H1 (cell line): ENCODE data around the gene VAV2. TPM values are rescaled to one million over a fixed set of nuclear protein-coding genes. Genes with fewer than 3 reads are reported as not detected.
A peak's percentile ranks its signal among the peaks of the same experiment; 100 is the strongest.

Experiments
- CTCF ChIA-PET: fragments of 300-600 bp; sonication (Branson Sonifier 250); formaldehyde crosslinking; loops from one replicate; lab custom pipeline; 2021; ENCODE audit not compliant: partially characterized antibody; lab: Charles Lee
- POLR2A ChIA-PET: fragments of 300-600 bp; sonication (Branson Sonifier 250); formaldehyde crosslinking; loops from one replicate; lab custom pipeline; 2021; ENCODE audit warnings: inconsistent platforms; ENCODE audit not compliant: partially characterized antibody; lab: Charles Lee
- DNase-seq, 2 experiments: peaks; one replicate each; pipeline versions ENCODE4 v3.0.0 to v3.0.0-alpha.2; 2010 to 2022; ENCODE audit warnings: low spot score in 2 of 2, low read depth in 1 of 2, mixed read lengths in 1 of 2
- FAIRE-seq: peaks from 2 replicates; lab custom pipeline; 2011; peaks lifted over from hg19 to GRCh38; lab: Jason Lieb, UNC
- H2AFZ ChIP-seq: 2 replicates; pipeline ENCODE4 v1.8.1; 2012; ENCODE audit warnings: low read length, inconsistent platforms
- H2AK5ac ChIP-seq: 2 replicates; pipeline ENCODE4 v1.6.1; 2013; ENCODE audit warnings: low read depth, low read length
- H2BK120ac ChIP-seq: replicated peaks from 2 replicates; pipeline ENCODE3; 2013; ENCODE audit warnings: low read depth, low read length, inconsistent platforms
- H2BK12ac ChIP-seq: 2 replicates; pipeline ENCODE4 v1.6.1; 2013; ENCODE audit warnings: low read depth, low read length
- H2BK15ac ChIP-seq: 2 replicates; pipeline ENCODE4 v1.6.1; 2013; ENCODE audit warnings: low read length
- H2BK20ac ChIP-seq: 2 replicates; pipeline ENCODE4 v1.6.1; 2013; ENCODE audit warnings: low read length
- H2BK5ac ChIP-seq: 2 replicates; pipeline ENCODE4 v1.6.1; 2013; ENCODE audit warnings: low read depth, low read length
- H3K14ac ChIP-seq: 2 replicates; pipeline ENCODE4 v1.6.1; 2013; ENCODE audit warnings: inconsistent platforms; ENCODE audit not compliant: insufficient read length
- H3K18ac ChIP-seq: 2 replicates; pipeline ENCODE4 v1.6.1; 2013; ENCODE audit warnings: low read length; ENCODE audit errors: extremely low read depth
- H3K23ac ChIP-seq: 2 replicates; pipeline ENCODE4 v1.6.1; 2013; ENCODE audit warnings: inconsistent platforms; ENCODE audit not compliant: insufficient read length
- H3K23me2 ChIP-seq: 2 replicates; pipeline ENCODE4 v1.6.1; 2013; ENCODE audit warnings: low read depth, low read length
- H3K27ac ChIP-seq: 2 replicates; pipeline ENCODE4 v1.6.1; 2011; ENCODE audit warnings: low read depth, low read length, inconsistent platforms
- H3K27me3 ChIP-seq, 4 experiments: replicated peaks in 1 of 4; 1 replicate in 1 of 4; 2 replicates in 3 of 4; pipeline versions ENCODE4 v1.6.1 to v1.8.1; 2011 to 2013; ENCODE audit warnings: low read length in 3 of 4, mild to moderate bottlenecking in 3 of 4, inconsistent platforms in 2 of 4, mixed read lengths in 2 of 4, moderate library complexity in 1 of 4; ENCODE audit not compliant: control insufficient read depth in 3 of 4, insufficient read depth in 3 of 4; ENCODE audit errors: extremely low read depth in 1 of 4
- H3K36me3 ChIP-seq, 4 experiments: 2 replicates each; pipeline versions ENCODE4 v1.6.1 to v1.8.1; 2011 to 2013; ENCODE audit warnings: mild to moderate bottlenecking in 4 of 4, low read length in 3 of 4, moderate library complexity in 2 of 4, control low read depth in 1 of 4, inconsistent platforms in 1 of 4; ENCODE audit not compliant: insufficient read depth in 4 of 4, control insufficient read depth in 2 of 4
- H3K4ac ChIP-seq: replicated peaks from 2 replicates; pipeline ENCODE3; 2013; ENCODE audit warnings: low read length, low read depth, mixed read lengths, inconsistent platforms; ENCODE audit not compliant: insufficient read length
- H3K4me1 ChIP-seq, 4 experiments: replicated peaks in 1 of 4; 1 replicate in 1 of 4; 2 replicates in 3 of 4; pipeline versions ENCODE4 v1.6.1 to v1.8.1; 2011 to 2013; ENCODE audit warnings: low read length in 3 of 4, inconsistent platforms in 2 of 4, mixed read lengths in 1 of 4; ENCODE audit not compliant: insufficient read depth in 4 of 4, control insufficient read depth in 3 of 4
- H3K4me2 ChIP-seq, 2 experiments: 2 replicates each; pipeline versions ENCODE4 v1.6.1 to v1.8.1; 2011 to 2013; ENCODE audit warnings: low read depth in 2 of 2, low read length in 2 of 2, control low read depth in 1 of 2, inconsistent platforms in 1 of 2, mild to moderate bottlenecking in 1 of 2; ENCODE audit not compliant: insufficient read depth in 1 of 2
- H3K4me3 ChIP-seq, 4 experiments: fragments of 200-600, 300-600 bp in 1 of 4; sonication (generic), shearing (Covaris generic), sonication (Bioruptor Twin) in 1 of 4; 2 replicates each; pipeline versions ENCODE4 v1.5.1 to v1.8.1; 2011 to 2016; ENCODE audit warnings: low read length in 4 of 4, low read depth in 3 of 4, control low read depth in 2 of 4, inconsistent platforms in 2 of 4, mild to moderate bottlenecking in 2 of 4, mixed read lengths in 1 of 4, moderate library complexity in 1 of 4; ENCODE audit not compliant: insufficient read depth in 2 of 4; ENCODE audit errors: extremely low read depth in 1 of 4
- H3K56ac ChIP-seq: replicated peaks from 2 replicates; pipeline ENCODE3; 2013; ENCODE audit warnings: low read depth, mild to moderate bottlenecking, mixed read lengths, low read length, inconsistent platforms; ENCODE audit not compliant: insufficient read length
- H3K79me1 ChIP-seq: 2 replicates; pipeline ENCODE4 v1.6.1; 2013; ENCODE audit warnings: low read depth, low read length, control low read depth
- H3K79me2 ChIP-seq, 2 experiments: 2 replicates each; pipeline versions ENCODE4 v1.6.1 to v1.8.1; 2012 to 2013; ENCODE audit warnings: low read length in 2 of 2, mild to moderate bottlenecking in 2 of 2, inconsistent platforms in 1 of 2; ENCODE audit not compliant: insufficient read depth in 2 of 2, control insufficient read depth in 1 of 2
- H3K9ac ChIP-seq, 4 experiments: replicated peaks in 1 of 4; 1 replicate in 1 of 4; 2 replicates in 3 of 4; pipeline versions ENCODE4 v1.6.1 to v1.8.1; 2011 to 2013; ENCODE audit warnings: low read depth in 3 of 4, low read length in 3 of 4, control low read depth in 2 of 4, mild to moderate bottlenecking in 2 of 4, moderate library complexity in 2 of 4, inconsistent platforms in 1 of 4; ENCODE audit errors: extremely low read depth in 1 of 4
- H3K9me3 ChIP-seq, 2 experiments: 2 replicates each; pipeline versions ENCODE4 v1.6.1 to v1.8.1; 2012 to 2013; ENCODE audit warnings: mild to moderate bottlenecking in 2 of 2, moderate library complexity in 2 of 2, control low read depth in 1 of 2, inconsistent platforms in 1 of 2, low read depth in 1 of 2, low read length in 1 of 2, mixed read lengths in 1 of 2; ENCODE audit not compliant: insufficient read depth in 2 of 2
- H4K20me1 ChIP-seq, 2 experiments: replicated peaks in 1 of 2; 2 replicates each; pipeline versions ENCODE3 to v1.8.1; 2011 to 2013; ENCODE audit warnings: inconsistent platforms in 2 of 2, low read length in 2 of 2, mild to moderate bottlenecking in 1 of 2; ENCODE audit not compliant: insufficient read depth in 2 of 2, control insufficient read depth in 1 of 2
- H4K5ac ChIP-seq: 2 replicates; pipeline ENCODE4 v1.6.1; 2013; ENCODE audit warnings: low read length, low read depth, mixed read lengths, inconsistent platforms; ENCODE audit not compliant: insufficient read length
- H4K8ac ChIP-seq: 2 replicates; pipeline ENCODE4 v1.8.0; 2013; ENCODE audit warnings: mild to moderate bottlenecking, moderate library complexity, low read length, inconsistent platforms; ENCODE audit not compliant: insufficient read depth; ENCODE audit errors: extremely low read depth
- H4K91ac ChIP-seq: replicated peaks from 2 replicates; pipeline ENCODE3; 2013; ENCODE audit warnings: low read length, mixed read lengths, inconsistent platforms; ENCODE audit not compliant: insufficient read length
- SAP30 ChIP-seq: fragments of 300-600 bp; sonication (generic); IDR thresholded peaks from 2 replicates; pipeline ENCODE4 v1.7.1; 2012; ENCODE audit warnings: low read length, moderate library complexity, mild to moderate bottlenecking, inconsistent platforms; ENCODE audit not compliant: insufficient read depth, insufficient replicate concordance
- SRF ChIP-seq: IDR thresholded peaks from 2 replicates; pipeline ENCODE4 v1.6.1; 2011; ENCODE audit warnings: mild to moderate bottlenecking, low read depth, low read length, moderate library complexity
- TAF7 ChIP-seq: optimal IDR thresholded peaks from 2 replicates; pipeline ENCODE3; 2011; ENCODE audit warnings: low read depth, mild to moderate bottlenecking, inconsistent platforms, low read length, moderate library complexity, borderline replicate concordance
- WGBS, 2 experiments: shearing (Covaris generic) in 1 of 2; methylation state at CpG; one replicate each; pipeline versions ENCODE4 v1.1.6 to v1.1.7; 2013 to 2015; ENCODE audit warnings: low lambda C conversion rate in 2 of 2, mixed read lengths in 2 of 2, inconsistent platforms in 1 of 2, low coverage in 1 of 2, missing lambda C conversion rate in 1 of 2; ENCODE audit not compliant: insufficient replicate concordance in 2 of 2, insufficient coverage in 1 of 2, insufficient read length in 1 of 2; ENCODE audit errors: extremely low coverage in 1 of 2, missing lambda C conversion rate in 1 of 2; 5-methylcytosine and 5-hydroxymethylcytosine counted together
- polyA plus RNA-seq, 7 experiments: library from polyadenylated mRNA; depleted of rRNA in 3 of 7; stranded (reverse) in 5 of 7; unstranded in 2 of 7; fragments of >200 nt in 5 of 7; fragments of 200-250 nt in 2 of 7; gene quantifications; 1 replicate in 5 of 7; 2 replicates in 1 of 7; 4 replicates in 1 of 7; pipeline versions ENCODE4 v1.2.1 to v1.2.3, GENCODE V29; 2011 to 2013; ENCODE audit warnings: missing spikeins in 2 of 7, mixed read lengths in 2 of 7
- total RNA-seq: library from RNA; stranded (reverse); fragmentation: NEBNext Ultra II Directional; extraction: Animal tissue kit (Norgen Biotek cat#: 25700); gene quantifications from 2 replicates; pipeline ENCODE4 v1.2.1, GENCODE V29; 2021
- TF ChIP-seq, protein P1 (sequence below): IDR thresholded peaks from 2 replicates; pipeline ENCODE4 v1.6.1; 2012; ENCODE audit warnings: inconsistent platforms
- TF ChIP-seq, protein P2 (sequence below): IDR thresholded peaks from 2 replicates; pipeline ENCODE4 v1.6.1; 2012; ENCODE audit warnings: inconsistent platforms
- TF ChIP-seq, protein P3 (sequence below): IDR thresholded peaks from 2 replicates; pipeline ENCODE4 v1.6.1; 2011; ENCODE audit warnings: low read length, improper control_type of control experiment
- TF ChIP-seq, protein P4 (sequence below), 3 experiments: IDR thresholded peaks; 1 replicate in 2 of 3; 2 replicates in 1 of 3; pipeline versions ENCODE4 v1.5.1 to v1.6.1; 2011; ENCODE audit warnings: low read length in 3 of 3, mild to moderate bottlenecking in 3 of 3, inconsistent platforms in 2 of 3, low read depth in 1 of 3, moderate library complexity in 1 of 3; ENCODE audit not compliant: insufficient read depth in 1 of 3; ENCODE audit errors: control extremely low read depth in 1 of 3

VAV2 gene
- total and polyA plus RNA-seq, 2 of the 8 experiments (the other 6 are each of a cell fraction or from before 2014, with no cell fraction given): 13.6 to 37.6 TPM

DNA sequence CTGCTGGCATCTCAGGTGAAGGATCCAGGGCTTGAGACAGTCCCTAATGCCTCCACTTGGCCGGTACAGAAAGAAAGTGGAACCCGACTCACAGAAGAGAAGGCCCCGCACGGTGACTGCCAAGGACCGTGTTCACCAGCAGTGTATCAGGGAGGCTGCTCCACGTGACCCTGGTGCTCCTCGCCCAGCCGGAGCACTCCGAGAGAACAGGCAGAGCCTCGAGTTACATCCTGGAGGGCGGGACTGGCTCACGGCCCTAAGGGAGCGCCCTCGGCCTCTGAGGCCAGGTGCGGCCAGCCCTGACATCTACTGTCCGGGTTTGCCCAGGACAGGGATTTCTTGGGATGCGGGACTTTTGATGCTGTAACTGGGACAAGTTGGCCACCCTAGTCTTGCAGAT lies 149.9 kb downstream of the VAV2 start:
- Histone ChIP-seq H4K91ac (no peak overlapping the region), H3K27me3 (no peaks in the 10 kb centered on the region), H2AK5ac (no peak overlapping the region), H3K27ac (no peak overlapping the region), H3K14ac (no peak overlapping the region), H2BK120ac (no peak overlapping the region), H3K36me3 (no peaks in the 10 kb centered on the region), H3K4me1 (peaks cover 0 to 24% (median 18%) of the 10 kb centered on the region in 4 experiments; a peak in 6 of 7 replicates), H2BK20ac (no peak overlapping the region), H3K4ac (no peak overlapping the region), H2AFZ (no peak overlapping the region), H3K79me1 (peaks cover 14% of the 10 kb centered on the region), H3K4me3 (no peak overlapping the region), H3K79me2 (peaks cover 0 to 11% of the 10 kb centered on the region in 2 experiments; a peak in 1 of 4 replicates), H3K9ac (no peak overlapping the region), H2BK12ac (no peak overlapping the region), H4K8ac (no peak overlapping the region), H4K5ac (no peak overlapping the region), H2BK5ac (0 out of 2 replicates have a peak overlapping the region, but pooled peaks have one; percentile 15), H3K9me3 (no peaks in the 10 kb centered on the region), H3K23ac (no peak overlapping the region), H2BK15ac (no peak overlapping the region), H3K23me2 (peaks cover 8% of the 10 kb centered on the region; the same call in 1 of the 2 replicates), H4K20me1 (peaks cover 4 to 12% of the 10 kb centered on the region in 2 experiments), H3K18ac (no peak overlapping the region), H3K56ac (no peak overlapping the region), H3K4me2 (no peak overlapping the region)
- ChIA-PET POLR2A (no interaction called here), CTCF (interaction anchor here (0.6 to 1.7 kb wide), 4 partner anchors 18 to 151 kb away, joined by 3 to 9 read pairs (median 4); no protein-coding TSS in a partner anchor)
- DNase-seq (no peak), FAIRE-seq (no peak)
- 62% methylated on average over 17 of the region's 17 CpGs; no CpG with 5 or more reads in 1 of the 2 experiments for WGBS, 2 experiments
- TF ChIP-seq SAP30 (no peak), SRF (no peak), TAF7 (no peak)
- TF ChIP-seq, protein P1, sequence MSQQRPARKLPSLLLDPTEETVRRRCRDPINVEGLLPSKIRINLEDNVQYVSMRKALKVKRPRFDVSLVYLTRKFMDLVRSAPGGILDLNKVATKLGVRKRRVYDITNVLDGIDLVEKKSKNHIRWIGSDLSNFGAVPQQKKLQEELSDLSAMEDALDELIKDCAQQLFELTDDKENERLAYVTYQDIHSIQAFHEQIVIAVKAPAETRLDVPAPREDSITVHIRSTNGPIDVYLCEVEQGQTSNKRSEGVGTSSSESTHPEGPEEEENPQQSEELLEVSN: peak; percentile 62; the same call in 1 of the 2 replicates
- TF ChIP-seq, protein P2, sequence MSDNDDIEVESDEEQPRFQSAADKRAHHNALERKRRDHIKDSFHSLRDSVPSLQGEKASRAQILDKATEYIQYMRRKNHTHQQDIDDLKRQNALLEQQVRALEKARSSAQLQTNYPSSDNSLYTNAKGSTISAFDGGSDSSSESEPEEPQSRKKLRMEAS: peak; percentile 60
- TF ChIP-seq, protein P3, sequence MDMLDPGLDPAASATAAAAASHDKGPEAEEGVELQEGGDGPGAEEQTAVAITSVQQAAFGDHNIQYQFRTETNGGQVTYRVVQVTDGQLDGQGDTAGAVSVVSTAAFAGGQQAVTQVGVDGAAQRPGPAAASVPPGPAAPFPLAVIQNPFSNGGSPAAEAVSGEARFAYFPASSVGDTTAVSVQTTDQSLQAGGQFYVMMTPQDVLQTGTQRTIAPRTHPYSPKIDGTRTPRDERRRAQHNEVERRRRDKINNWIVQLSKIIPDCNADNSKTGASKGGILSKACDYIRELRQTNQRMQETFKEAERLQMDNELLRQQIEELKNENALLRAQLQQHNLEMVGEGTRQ: peak; percentile 66
- TF ChIP-seq, protein P4, sequence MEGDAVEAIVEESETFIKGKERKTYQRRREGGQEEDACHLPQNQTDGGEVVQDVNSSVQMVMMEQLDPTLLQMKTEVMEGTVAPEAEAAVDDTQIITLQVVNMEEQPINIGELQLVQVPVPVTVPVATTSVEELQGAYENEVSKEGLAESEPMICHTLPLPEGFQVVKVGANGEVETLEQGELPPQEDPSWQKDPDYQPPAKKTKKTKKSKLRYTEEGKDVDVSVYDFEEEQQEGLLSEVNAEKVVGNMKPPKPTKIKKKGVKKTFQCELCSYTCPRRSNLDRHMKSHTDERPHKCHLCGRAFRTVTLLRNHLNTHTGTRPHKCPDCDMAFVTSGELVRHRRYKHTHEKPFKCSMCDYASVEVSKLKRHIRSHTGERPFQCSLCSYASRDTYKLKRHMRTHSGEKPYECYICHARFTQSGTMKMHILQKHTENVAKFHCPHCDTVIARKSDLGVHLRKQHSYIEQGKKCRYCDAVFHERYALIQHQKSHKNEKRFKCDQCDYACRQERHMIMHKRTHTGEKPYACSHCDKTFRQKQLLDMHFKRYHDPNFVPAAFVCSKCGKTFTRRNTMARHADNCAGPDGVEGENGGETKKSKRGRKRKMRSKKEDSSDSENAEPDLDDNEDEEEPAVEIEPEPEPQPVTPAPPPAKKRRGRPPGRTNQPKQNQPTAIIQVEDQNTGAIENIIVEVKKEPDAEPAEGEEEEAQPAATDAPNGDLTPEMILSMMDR (IDR thresholded peaks at IDR 0.05; ENCODE audit: control extremely low read depth in 1 of 3, insufficient read depth in 1 of 3, low read depth in 1 of 3, low read length in 3 of 3): peak in 2 of 3 experiments; percentile 10 to 16; a peak in 1 of 4 replicates
